ENCODE results near the gene TRAPPC1.

GRCh38 chr17:7894226-7894625 lies 37.5 kb downstream of the TRAPPC1 start:
- TF ChIP-seq CTCF (IDR thresholded peaks at IDR 0.05; ENCODE audit: low read depth, low read length) (no peak), POLR2A (IDR thresholded peaks at IDR 0.05; ENCODE audit: extremely low read depth, insufficient read length) (no peak)
